WTC11 (cell line): ENCODE results near the gene ARHGEF37.

Experiments
- ELF4 ChIP-seq: sonication (generic); formaldehyde crosslinking; IDR thresholded peaks from 2 replicates; pipeline ENCODE4 v1.8.1; 2022; ENCODE audit warnings: low read depth, mild to moderate bottlenecking, moderate library complexity, missing genetic modification reagents
- FOXP1 ChIP-seq: sonication (generic); formaldehyde crosslinking; IDR thresholded peaks from 2 replicates; pipeline ENCODE4 v1.8.0; 2022; ENCODE audit warnings: missing genetic modification reagents, mild to moderate bottlenecking, moderate library complexity, borderline replicate concordance
- JUN ChIP-seq: sonication (generic); formaldehyde crosslinking; IDR thresholded peaks from 2 replicates; pipeline ENCODE4 v1.8.0; 2023; ENCODE audit warnings: mild to moderate bottlenecking, missing genetic modification reagents
- MYBL2 ChIP-seq: sonication (generic); formaldehyde crosslinking; IDR thresholded peaks from 2 replicates; pipeline ENCODE4 v1.8.1; 2023; ENCODE audit warnings: mild to moderate bottlenecking, moderate library complexity, missing genetic modification reagents
- NFE2L1 ChIP-seq: sonication (generic); formaldehyde crosslinking; IDR thresholded peaks from 2 replicates; pipeline ENCODE4 v1.8.1; 2023; ENCODE audit warnings: missing genetic modification reagents
- OVOL2 ChIP-seq: fragments of 250-450 bp; sonication (Bioruptor Pico); IDR thresholded peaks from 2 replicates; pipeline ENCODE4 v1.9.0; 2021; ENCODE audit warnings: mild to moderate bottlenecking, borderline replicate concordance
- SMAD3 ChIP-seq: sonication (generic); formaldehyde crosslinking; IDR thresholded peaks from 2 replicates; pipeline ENCODE4 v1.8.0; 2022; ENCODE audit warnings: missing genetic modification reagents, mild to moderate bottlenecking, borderline replicate concordance
- SOX15 ChIP-seq: fragments of 250-450 bp; sonication (Bioruptor Pico); IDR thresholded peaks from 2 replicates; pipeline ENCODE4 v1.9.0; 2021; ENCODE audit warnings: mild to moderate bottlenecking
- TCF7 ChIP-seq: sonication (generic); formaldehyde crosslinking; IDR thresholded peaks from 2 replicates; pipeline ENCODE4 v1.8.0; 2022; ENCODE audit warnings: mild to moderate bottlenecking, low read depth, missing genetic modification reagents, moderate library complexity
- USF2 ChIP-seq: sonication (generic); formaldehyde crosslinking; IDR thresholded peaks from 2 replicates; pipeline ENCODE4 v1.8.1; 2023; ENCODE audit warnings: mild to moderate bottlenecking, missing genetic modification reagents, moderate library complexity
- TF ChIP-seq, protein P1 (sequence below): fragments of 200-600 bp; IDR thresholded peaks from 2 replicates; pipeline ENCODE4 v1.8.0; 2022; ENCODE audit warnings: antibody characterized with exemption
- TF ChIP-seq, protein P2 (sequence below): sonication (generic); formaldehyde crosslinking; IDR thresholded peaks from 2 replicates; pipeline ENCODE4 v1.8.0; 2022; ENCODE audit warnings: mild to moderate bottlenecking, missing genetic modification reagents

DNA sequence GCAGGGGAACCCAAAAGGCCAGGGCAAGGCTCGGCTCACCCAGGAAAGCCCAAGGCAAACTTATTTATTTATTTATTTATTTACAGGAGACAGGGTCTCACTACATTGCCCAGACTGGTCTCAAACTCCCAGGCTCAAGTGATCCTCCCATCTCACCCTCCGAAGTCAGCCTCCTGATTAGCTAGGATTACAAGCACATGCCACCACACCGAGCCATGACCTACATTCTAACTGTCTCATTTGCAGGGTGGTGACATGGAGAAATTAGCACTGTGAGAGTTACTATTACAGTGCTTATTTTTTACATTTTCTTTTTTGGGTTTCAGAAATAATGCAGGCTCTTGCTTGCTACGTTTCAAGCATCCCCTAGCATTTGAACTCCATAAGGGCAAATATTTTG is 18.1 kb downstream of the ARHGEF37 start:
- no peak for TF ChIP-seq SMAD3
- TF ChIP-seq, protein P1, sequence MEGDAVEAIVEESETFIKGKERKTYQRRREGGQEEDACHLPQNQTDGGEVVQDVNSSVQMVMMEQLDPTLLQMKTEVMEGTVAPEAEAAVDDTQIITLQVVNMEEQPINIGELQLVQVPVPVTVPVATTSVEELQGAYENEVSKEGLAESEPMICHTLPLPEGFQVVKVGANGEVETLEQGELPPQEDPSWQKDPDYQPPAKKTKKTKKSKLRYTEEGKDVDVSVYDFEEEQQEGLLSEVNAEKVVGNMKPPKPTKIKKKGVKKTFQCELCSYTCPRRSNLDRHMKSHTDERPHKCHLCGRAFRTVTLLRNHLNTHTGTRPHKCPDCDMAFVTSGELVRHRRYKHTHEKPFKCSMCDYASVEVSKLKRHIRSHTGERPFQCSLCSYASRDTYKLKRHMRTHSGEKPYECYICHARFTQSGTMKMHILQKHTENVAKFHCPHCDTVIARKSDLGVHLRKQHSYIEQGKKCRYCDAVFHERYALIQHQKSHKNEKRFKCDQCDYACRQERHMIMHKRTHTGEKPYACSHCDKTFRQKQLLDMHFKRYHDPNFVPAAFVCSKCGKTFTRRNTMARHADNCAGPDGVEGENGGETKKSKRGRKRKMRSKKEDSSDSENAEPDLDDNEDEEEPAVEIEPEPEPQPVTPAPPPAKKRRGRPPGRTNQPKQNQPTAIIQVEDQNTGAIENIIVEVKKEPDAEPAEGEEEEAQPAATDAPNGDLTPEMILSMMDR, result no peak
- no peak for TF ChIP-seq USF2 (CRISPR knock-in tag)
- TF ChIP-seq OVOL2 (CRISPR knock-in tag), result no peak
- no peak for TF ChIP-seq NFE2L1 (CRISPR knock-in tag)
- no peak for TF ChIP-seq TCF7 (CRISPR knock-in tag)
- TF ChIP-seq JUN (CRISPR knock-in tag), result no peak
- TF ChIP-seq ELF4, result no peak
- TF ChIP-seq MYBL2 (CRISPR knock-in tag), result no peak
- TF ChIP-seq SOX15 (CRISPR knock-in tag), result no peak
- TF ChIP-seq FOXP1 (CRISPR knock-in tag), result no peak
- TF ChIP-seq, protein P2, sequence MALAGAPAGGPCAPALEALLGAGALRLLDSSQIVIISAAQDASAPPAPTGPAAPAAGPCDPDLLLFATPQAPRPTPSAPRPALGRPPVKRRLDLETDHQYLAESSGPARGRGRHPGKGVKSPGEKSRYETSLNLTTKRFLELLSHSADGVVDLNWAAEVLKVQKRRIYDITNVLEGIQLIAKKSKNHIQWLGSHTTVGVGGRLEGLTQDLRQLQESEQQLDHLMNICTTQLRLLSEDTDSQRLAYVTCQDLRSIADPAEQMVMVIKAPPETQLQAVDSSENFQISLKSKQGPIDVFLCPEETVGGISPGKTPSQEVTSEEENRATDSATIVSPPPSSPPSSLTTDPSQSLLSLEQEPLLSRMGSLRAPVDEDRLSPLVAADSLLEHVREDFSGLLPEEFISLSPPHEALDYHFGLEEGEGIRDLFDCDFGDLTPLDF (CRISPR knock-in tag), result no peak
